Measurements from ENCODE around the gene CS. TPM values are rescaled to one million over a fixed set of nuclear protein-coding genes. Genes with fewer than 3 reads are reported as not detected.

Gene CS
- total RNA-seq, 1 experiment from 2014 or later, result 250 TPM

GRCh38 chr12:56278905-56279304 is 21.2 kb downstream of the CS start:
- no peaks in the 10 kb centered on the region for H3K27me3 Mint-ChIP-seq (ENCODE audit: low read depth)
- Histone ChIP-seq H3K4ac (ENCODE audit: low read depth, low read length) (no peak overlapping the region), H3K56ac (ENCODE audit: insufficient read length, low read depth, low read length) (no peak overlapping the region), H4K5ac (ENCODE audit: insufficient read length, low read depth, low read length) (no peak overlapping the region), H2BK120ac (ENCODE audit: low read depth, low read length, poor library complexity, severe bottlenecking) (no peak overlapping the region), H3K9me3 (ENCODE audit: control insufficient read depth, low read depth, low read length) (no peaks in the 10 kb centered on the region), H3K27ac (ENCODE audit: insufficient read length, low read depth, low read length) (no peak overlapping the region), H4K20me1 (ENCODE audit: control insufficient read depth, insufficient read depth, insufficient read length) (no peaks in the 10 kb centered on the region), H3K79me1 (ENCODE audit: insufficient read depth, low read depth, low read length, poor library complexity, severe bottlenecking) (no peaks in the 10 kb centered on the region), H4K91ac (ENCODE audit: insufficient read length, low read depth, low read length) (no peak overlapping the region), H3K79me2 (ENCODE audit: insufficient read depth, low read length) (no peaks in the 10 kb centered on the region), H2BK12ac (ENCODE audit: insufficient read length, low read depth, low read length) (no peak overlapping the region), H3K4me1 (ENCODE audit: insufficient read depth, low read length) (no peaks in the 10 kb centered on the region), H2AFZ (ENCODE audit: low read length) (no peak overlapping the region), H3T11ph (ENCODE audit: low read length) (no peak overlapping the region), H3K14ac (ENCODE audit: insufficient read depth, low read length) (no peak overlapping the region), H4K8ac (replicated peaks; ENCODE audit: insufficient read length, low read depth, low read length) (no peak overlapping the region), H2BK15ac (ENCODE audit: low read depth, low read length) (no peak overlapping the region), H3K9ac (ENCODE audit: extremely low read depth, insufficient read length, low read length) (no peak overlapping the region), H2BK5ac (ENCODE audit: insufficient read length, low read length) (no peak overlapping the region), H3K27me3 (ENCODE audit: insufficient read depth, low read length) (no peaks in the 10 kb centered on the region), H2BK20ac (ENCODE audit: low read depth, low read length, poor library complexity, severe bottlenecking) (no peak overlapping the region), H2AK5ac (ENCODE audit: insufficient read length, low read length) (no peak overlapping the region), H3K18ac (ENCODE audit: insufficient read length, low read depth, low read length) (no peak overlapping the region), H3K23me2 (ENCODE audit: insufficient read length, low read depth, low read length, poor library complexity, severe bottlenecking) (no peaks in the 10 kb centered on the region), H3K23ac (ENCODE audit: insufficient read length, low read depth, low read length) (no peak overlapping the region), H3K4me2 (ENCODE audit: insufficient read depth, insufficient read length, low read length) (no peak overlapping the region)
- peaks cover 36 to 89% (median 58%) of the 10 kb centered on the region in 3 experiments for H3K36me3 Mint-ChIP-seq (ENCODE audit: insufficient read depth in 1 of 3, low read depth in 3 of 3)
- no peaks in the 10 kb centered on the region for H3K9me3 Mint-ChIP-seq
- TF ChIP-seq CTCF (conservative IDR thresholded peaks at IDR 0.05), result no peak
- 0 out of 7 replicates have a peak overlapping the region, but pooled peaks of 1 of the 3 experiments have one; percentile 6 for H3K27ac Mint-ChIP-seq
- WGBS (ENCODE audit: extremely low coverage, insufficient read length, low lambda C conversion rate), result no CpG with 5 or more reads among the region's 3 CpGs
- H3K4me3 Mint-ChIP-seq, result no peak overlapping the region
- H3K4me1 Mint-ChIP-seq, result no peaks in the 10 kb centered on the region
- DNase-seq, result no peak

Data from H9 (cell line).